Measurements from ENCODE around the gene DSPP.

Gene DSPP

GRCh38 chr4:87584222-87584908 lies 24.0 kb upstream of the DSPP start:
- TF ChIP-seq, protein P1, sequence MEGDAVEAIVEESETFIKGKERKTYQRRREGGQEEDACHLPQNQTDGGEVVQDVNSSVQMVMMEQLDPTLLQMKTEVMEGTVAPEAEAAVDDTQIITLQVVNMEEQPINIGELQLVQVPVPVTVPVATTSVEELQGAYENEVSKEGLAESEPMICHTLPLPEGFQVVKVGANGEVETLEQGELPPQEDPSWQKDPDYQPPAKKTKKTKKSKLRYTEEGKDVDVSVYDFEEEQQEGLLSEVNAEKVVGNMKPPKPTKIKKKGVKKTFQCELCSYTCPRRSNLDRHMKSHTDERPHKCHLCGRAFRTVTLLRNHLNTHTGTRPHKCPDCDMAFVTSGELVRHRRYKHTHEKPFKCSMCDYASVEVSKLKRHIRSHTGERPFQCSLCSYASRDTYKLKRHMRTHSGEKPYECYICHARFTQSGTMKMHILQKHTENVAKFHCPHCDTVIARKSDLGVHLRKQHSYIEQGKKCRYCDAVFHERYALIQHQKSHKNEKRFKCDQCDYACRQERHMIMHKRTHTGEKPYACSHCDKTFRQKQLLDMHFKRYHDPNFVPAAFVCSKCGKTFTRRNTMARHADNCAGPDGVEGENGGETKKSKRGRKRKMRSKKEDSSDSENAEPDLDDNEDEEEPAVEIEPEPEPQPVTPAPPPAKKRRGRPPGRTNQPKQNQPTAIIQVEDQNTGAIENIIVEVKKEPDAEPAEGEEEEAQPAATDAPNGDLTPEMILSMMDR (conservative IDR thresholded peaks at IDR 0.05; ENCODE audit: control insufficient read depth, insufficient read depth, low read depth, low read length): no peak
- H3K4me3 ChIP-seq (ENCODE audit: control insufficient read depth, low read depth, low read length): no peak overlapping the region
- DNase-seq (ENCODE audit: low read depth): no peak

- no peak overlapping the region for H3K4me3 ChIP-seq (ENCODE audit: control insufficient read depth, low read depth, low read length)
- TF ChIP-seq, protein P1 (conservative IDR thresholded peaks at IDR 0.05; ENCODE audit: control insufficient read depth, insufficient read depth, low read depth, low read length): no peak
- DNase-seq (ENCODE audit: low read depth): peak; percentile 97
Observed at GRCh38 chr4:87589531-87589930, 18.8 kb upstream of the DSPP start.

- no peak for DNase-seq (ENCODE audit: low read depth)
- TF ChIP-seq, protein P1 (conservative IDR thresholded peaks at IDR 0.05; ENCODE audit: control insufficient read depth, insufficient read depth, low read depth, low read length): no peak
- H3K4me3 ChIP-seq (ENCODE audit: control insufficient read depth, low read depth, low read length): no peak overlapping the region
Observed at GRCh38 chr4:87592124-87592523, 16.2 kb upstream of the DSPP start.

GRCh38 chr4:87601361-87601760 lies 7.0 kb upstream of the DSPP start:
- no peak overlapping the region for H3K4me3 ChIP-seq (ENCODE audit: control insufficient read depth, low read depth, low read length)
- DNase-seq (ENCODE audit: low read depth): no peak
- TF ChIP-seq, protein P1 (conservative IDR thresholded peaks at IDR 0.05; ENCODE audit: control insufficient read depth, insufficient read depth, low read depth, low read length): no peak

DNA sequence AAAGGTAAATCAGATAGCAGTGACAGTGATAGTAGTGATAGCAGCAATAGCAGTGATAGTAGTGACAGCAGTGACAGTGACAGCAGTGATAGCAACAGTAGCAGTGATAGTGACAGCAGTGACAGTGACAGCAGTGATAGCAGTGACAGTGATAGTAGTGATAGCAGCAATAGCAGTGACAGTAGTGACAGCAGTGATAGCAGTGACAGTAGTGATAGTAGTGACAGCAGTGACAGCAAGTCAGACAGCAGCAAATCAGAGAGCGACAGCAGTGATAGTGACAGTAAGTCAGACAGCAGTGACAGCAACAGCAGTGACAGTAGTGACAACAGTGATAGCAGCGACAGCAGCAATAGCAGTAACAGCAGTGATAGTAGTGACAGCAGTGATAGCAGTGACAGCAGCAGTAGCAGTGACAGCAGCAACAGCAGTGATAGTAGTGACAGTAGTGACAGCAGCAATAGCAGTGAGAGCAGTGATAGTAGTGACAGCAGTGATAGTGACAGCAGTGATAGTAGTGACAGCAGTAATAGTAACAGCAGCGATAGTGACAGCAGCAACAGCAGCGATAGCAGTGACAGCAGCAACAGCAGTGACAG lies 6.1 kb downstream of the DSPP start:
- TF ChIP-seq, protein P1 (conservative IDR thresholded peaks at IDR 0.05; ENCODE audit: control insufficient read depth, insufficient read depth, low read depth, low read length): no peak
- no peak for DNase-seq (ENCODE audit: low read depth)
- no peak overlapping the region for H3K4me3 ChIP-seq (ENCODE audit: control insufficient read depth, low read depth, low read length)

- no peak overlapping the region for H3K4me3 ChIP-seq (ENCODE audit: control insufficient read depth, low read depth, low read length)
- TF ChIP-seq, protein P1 (conservative IDR thresholded peaks at IDR 0.05; ENCODE audit: control insufficient read depth, insufficient read depth, low read depth, low read length): no peak
- DNase-seq (ENCODE audit: low read depth): no peak
Observed at GRCh38 chr4:87616268-87616667, 7.9 kb downstream of the DSPP start.
